HG02588 (cell line): ENCODE data around the gene NPR1.
A peak's percentile ranks its signal among the peaks of the same experiment; 100 is the strongest.
"Not testable (repeated sequence)": the region's sequence is repeated elsewhere in the genome, so short reads cannot be mapped to it uniquely, and the experiment has no call there.

Experiments
- ATAC-seq: cut with Tn5 transposase; IDR thresholded peaks from one replicate; pipeline ENCODE4 v1.9.1; 2021; ENCODE audit warnings: mild to moderate bottlenecking, moderate library complexity; ENCODE audit not compliant: unreplicated experiment

NPR1 gene

DNA sequence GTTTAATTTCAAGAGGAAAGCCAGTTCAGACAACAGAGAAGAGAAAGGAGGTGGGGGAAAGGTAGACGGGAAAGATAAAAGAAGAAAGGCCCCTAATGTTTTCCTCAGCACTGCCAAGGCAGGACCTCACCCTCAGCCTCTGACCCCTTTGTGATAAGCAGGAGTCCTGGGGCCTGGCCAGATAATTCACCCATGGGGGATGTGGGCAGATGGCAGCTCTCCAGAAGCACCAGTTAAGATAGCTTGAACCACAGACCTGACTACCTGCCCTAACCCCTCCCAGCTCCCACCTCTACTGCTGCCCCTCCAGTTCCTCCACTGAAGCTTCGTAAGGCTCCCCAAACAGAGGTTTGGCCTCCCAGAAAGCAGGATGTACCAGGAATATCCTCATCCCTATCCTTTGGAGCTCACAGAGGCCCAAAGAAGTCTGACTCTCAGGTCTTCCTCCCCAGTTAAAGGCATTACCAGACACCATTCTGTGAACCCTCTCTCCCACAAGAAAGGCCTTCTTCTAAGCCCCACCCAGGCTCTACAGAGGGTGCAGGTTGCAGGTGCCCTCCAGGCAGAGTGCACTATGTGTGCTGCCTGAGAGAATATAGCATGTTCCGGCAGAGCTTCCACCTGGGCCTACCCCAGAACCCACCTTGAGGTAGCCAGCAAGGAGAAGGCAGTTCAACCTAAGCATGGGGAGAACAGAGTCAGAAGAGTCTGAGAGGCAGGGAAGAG lies 29.2 kb upstream of the NPR1 start:
- no peak for ATAC-seq

DNA sequence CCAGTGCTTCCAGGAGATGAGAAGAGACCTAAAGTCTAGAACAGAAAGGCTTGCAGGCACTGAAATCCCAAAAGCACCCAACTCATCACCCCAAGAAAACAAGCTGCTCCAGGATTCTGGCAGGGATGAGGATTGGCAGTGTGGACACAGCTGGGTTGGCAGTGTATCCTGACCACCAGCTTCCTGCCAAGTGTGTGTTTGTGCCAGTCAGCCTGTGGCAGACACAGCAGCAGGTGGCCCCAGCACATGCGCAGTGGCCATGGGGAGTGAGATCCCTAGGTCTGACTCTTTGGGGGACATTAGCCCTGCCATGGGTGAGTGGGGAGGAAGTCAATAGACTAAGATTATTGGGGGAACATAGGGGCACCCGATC lies 28.6 kb upstream of the NPR1 start:
- ATAC-seq: no peak

DNA sequence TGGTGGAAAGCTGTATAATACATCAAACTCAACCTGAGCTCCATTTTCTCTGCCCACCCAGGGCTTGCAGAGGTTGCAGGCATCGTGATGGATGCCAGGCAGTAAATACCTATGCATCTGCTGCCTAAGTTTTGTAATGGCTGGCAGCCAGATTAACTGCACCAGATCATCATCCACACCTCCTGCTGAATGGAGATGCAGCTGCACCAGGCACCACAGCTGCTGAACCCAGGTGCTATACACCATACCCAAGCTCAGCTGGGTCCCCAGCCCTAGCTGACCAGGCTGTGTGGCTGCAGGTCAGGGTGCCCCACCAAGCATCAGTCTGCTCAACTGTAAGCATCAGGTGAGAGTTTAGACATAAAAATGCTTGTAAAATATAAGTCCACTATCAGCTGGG lies 26.7 kb upstream of the NPR1 start:
- no peak for ATAC-seq

DNA sequence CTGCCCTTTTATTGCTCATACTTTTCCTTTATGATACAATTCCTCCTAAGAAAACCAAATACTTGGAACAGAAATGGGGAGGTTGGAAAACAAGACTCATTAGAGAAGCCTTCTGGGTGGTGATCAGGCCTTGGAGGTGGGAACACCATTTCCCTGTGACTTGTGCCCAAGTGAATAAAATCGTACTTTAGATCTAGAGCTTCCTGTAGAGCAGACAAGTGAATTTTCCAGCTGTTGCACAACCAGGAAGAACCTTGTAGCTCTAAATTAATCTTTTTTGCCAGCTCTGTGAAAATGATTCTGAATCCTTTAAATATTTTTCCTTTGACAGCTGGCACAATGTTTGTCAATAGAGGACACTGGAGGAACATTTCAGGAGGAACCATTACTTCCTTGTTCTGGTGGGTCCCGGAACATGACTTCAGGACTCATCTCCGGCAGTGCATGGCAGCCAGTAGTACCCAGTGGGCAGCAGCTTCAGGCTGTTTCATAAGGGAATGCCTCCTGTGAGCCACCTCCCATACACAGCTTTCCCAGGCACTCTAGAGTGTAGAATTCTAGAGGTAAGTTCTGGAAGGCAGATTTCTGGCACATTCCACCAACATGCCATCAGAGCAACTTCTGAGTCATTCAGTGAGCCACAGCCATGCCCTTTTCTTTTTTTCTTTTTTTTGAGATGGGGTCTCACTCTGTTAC lies 25.5 kb upstream of the NPR1 start:
- no peak for ATAC-seq

DNA sequence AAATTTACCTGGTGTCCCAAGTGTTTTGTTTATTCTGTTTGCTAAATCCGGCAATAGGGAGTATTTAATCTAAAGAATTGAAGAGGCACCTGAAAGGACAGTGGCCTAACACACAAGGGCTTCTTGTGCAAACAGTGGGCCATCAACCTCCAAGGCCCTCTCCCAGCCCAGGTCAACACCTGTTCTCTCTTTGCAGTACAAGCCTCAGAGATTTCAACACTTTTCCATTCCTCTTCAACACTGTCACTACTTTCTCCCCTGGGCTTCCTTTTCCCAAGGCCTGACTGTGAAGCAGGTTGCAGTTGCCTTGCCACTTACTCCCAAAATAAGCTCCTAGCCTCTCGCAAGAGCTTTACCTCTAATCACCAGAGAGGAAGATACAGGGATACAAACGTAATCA lies 23.2 kb upstream of the NPR1 start:
- ATAC-seq: no peak

DNA sequence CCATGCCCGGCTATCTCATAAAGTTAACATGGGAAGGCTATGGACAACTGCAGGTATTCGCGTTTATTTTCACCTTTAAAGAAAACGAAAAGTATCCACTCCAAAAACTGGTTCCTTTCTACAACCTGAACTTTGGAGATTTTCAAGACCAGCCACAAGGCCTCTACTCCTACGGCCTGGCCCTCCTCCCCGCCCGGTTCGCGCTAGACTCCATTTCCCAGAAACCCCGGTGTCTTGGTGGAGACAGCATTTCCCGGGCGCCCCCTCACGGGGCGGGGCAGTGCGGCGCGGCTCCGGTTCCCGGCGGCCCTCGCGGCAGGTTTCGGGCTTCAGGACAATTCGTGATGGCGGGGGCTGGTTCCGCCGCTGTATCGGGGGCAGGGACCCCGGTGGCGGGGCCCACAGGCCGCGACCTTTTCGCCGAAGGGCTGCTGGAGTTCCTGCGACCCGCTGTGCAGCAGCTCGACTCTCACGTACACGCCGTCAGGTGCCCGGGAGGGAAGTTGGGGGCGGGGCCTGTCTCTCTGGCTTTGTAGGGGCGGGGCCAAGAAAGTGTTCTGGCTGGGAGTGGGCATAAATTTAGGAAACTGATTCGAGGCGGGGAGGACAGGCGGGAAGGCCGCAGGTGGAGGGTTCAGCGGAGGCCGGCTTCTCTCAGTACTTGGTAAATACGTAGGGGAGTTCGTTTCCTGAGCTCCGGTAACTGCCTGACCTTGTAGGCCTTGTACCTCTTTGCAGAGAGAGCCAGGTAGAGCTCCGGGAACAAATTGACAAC lies 19.9 kb upstream of the NPR1 start, which contains the start of gene SNAPIN:
Gene SNAPIN, plus strand, starts transcription at position 304 of the 775 bp plus-strand sequence. Its CDS starts 41 bp downstream, at position 345.
- ATAC-seq: peak; percentile 88

DNA sequence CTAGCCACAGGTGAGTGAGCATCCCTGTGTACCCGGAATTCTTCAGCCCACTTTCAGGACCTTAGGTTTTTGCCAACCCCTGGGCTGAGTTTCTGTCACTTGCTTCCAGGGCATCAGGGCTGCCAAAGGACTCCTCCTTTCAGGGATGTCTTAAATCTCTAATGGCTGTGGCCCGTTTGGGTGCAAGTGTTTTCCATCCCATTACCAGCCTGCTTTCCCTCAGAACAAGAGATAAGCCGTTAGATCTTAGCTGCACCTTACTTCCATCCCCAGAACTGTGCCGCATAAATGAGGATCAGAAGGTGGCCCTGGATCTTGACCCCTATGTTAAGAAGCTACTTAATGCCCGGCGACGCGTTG lies 19.3 kb upstream of the NPR1 start:
- ATAC-seq: no peak

DNA sequence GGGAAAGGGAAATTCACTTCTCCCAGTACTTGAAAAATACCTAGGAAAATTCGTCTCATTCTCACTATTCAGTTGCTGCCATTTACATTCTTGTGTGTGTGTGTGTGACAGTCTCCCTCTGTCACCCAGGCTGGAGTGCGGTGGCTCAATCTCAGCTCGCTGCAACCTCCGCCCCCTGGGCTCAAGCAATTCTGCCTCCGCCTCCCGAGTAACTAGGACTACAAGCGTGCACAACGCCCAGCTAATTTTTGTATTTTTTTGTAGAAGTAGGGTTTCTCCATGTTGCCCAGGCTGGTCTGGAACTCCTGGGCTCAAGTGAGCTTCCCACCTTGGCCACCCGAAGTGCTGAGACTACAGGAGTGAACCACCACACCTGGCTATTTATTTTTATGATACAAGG lies 18.8 kb upstream of the NPR1 start:
- ATAC-seq: no peak

DNA sequence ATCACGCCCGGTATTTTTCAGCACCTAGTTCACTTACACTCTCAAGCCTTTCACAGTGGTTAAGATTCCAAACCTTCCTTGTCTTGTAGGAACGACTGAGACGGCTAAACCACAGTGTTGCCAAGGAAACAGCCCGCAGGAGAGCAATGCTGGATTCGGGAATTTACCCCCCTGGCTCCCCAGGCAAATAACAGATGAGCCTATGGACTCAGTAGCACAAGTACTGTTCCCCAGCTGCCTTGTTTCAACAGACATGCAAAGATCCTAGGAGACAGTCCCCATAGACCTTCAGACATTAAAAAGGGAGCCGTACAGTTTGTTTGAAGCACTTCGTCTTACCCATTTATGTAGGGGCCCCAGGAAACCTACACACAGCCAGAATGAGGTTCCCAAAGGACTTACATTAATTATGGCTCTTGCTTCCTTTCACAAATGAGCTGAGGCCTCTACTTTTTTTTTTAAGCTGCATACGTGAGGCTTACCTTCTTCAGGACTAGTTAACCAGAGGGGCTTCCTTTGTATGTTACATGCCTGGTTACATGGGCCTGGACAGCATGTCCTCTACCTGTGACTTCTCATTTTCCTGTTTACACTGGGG lies 17.3 kb upstream of the NPR1 start:
- no peak for ATAC-seq

DNA sequence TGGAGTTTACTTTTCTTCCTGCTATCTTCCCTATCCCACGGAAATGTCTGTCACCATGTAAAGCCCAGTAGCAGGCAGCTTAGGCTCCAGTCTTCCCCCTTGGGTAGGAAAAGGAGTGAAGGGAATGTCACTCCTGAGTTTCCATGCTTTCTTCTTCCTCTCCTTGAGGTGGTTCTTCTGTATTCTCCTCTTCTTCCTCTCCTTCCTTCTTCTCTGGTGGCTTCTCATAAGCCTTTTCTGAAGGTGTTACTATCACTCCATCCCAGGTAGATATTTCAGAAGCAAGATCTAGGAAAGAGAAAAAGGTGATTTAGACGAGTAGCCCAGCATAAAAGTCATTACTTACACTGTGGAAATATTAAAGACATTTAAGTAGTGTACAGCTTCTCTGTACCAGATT lies 16.2 kb upstream of the NPR1 start:
- ATAC-seq: no peak

DNA sequence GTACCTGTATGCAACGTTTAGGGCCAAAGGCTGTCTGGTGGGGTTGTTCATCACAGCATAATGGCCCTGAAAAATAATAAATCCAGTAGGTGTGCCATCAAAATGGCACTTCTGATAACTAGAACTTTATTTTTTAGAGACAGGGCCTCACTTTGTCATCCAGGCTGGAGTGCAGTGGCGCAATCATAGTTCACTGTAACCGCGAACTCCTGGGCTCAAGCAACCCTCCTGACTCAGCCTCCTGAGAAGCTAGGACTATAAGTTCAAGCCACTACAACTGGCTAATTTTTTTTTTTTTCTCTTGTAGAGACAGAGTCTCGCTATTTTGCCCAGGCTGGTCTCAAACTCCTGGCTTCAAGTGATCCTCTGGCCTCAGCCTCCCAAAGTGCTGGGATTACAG lies 15.3 kb upstream of the NPR1 start:
- no peak for ATAC-seq

DNA sequence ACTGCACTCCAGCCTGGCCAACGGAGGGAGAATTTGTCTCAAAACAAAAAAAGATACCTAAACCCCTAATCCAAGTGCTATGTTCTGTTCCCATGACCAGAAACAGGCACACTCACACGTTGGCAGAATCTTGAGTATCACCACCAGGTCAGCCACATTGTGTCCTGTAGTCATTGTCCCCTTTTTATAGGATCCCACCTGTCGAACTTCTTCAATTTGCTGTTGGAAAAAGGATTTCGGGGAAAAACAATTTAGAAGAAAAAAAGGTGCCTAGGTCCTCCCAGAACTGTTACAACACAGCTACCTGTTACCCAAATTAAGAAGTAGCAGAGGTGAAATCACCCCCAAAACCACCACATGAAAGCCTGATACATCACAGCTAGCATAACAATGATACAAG lies 11.0 kb upstream of the NPR1 start:
- ATAC-seq: no peak

DNA sequence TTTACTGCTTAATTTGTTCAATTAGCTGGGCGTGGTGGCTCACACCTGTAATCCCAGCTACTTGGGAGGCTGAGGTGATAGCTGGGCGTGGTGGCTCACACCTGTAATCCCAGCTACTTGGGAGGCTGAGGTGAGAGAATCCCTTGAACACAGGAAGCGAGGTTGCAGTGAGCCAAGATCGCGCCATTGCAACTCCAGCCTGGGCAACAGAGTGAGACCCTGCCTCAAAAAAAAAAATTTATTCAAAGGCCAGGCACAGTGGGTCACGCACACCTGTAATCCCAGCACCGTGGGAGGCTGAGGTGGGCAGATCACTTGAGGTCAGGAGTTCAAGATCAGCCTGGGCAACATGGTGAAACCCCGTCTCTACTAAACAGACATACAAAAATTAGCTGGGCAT lies 9.8 kb upstream of the NPR1 start:
- ATAC-seq: not testable (repeated sequence)

DNA sequence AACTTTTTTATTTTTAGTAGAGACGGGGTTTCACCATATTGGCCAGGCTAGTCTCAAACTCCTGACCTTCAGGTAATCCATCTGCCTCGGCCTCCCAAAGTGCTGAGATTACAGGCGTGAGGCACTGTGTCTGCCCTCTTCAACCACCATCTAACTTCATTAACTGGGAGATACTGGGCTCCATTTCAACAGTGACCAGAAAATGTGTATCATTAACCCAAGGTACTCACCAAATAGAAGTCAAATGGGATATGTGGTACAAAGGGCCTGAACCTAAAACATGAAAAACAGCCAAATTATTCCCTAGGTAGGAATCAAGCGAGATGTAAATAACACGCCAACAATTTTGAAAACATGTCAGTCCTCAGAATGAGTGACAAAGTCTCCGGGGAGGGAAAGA lies 8.9 kb upstream of the NPR1 start:
- no peak for ATAC-seq

DNA sequence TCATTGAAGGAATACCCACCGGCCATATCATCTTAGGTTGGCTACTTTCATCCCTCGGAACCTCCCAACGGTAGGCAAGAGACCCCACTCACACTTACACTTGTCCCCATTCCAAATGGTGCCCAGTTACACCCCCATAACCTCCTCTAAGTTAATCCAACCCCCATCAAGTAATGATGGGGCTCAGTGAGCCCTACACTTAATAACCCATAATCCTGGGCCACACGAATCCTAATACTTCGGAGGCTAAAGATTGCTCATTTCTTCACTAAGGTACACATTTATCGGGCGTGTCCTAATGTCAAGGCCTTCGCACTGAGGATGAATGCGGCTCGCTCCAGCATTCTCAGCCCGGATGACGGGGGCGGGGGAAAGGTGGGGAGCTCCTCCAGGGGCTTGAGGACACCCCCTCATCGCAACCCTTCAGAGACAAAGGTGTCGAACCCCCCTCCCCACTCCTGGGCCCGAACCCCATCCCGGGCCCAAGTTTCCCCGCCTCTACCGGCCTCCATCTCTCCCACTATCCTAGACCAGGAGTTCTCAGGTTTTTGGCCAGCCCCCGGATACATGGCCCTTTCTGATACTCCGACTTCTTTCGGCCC lies 8.1 kb upstream of the NPR1 start:
- ATAC-seq: peak; percentile 2

DNA sequence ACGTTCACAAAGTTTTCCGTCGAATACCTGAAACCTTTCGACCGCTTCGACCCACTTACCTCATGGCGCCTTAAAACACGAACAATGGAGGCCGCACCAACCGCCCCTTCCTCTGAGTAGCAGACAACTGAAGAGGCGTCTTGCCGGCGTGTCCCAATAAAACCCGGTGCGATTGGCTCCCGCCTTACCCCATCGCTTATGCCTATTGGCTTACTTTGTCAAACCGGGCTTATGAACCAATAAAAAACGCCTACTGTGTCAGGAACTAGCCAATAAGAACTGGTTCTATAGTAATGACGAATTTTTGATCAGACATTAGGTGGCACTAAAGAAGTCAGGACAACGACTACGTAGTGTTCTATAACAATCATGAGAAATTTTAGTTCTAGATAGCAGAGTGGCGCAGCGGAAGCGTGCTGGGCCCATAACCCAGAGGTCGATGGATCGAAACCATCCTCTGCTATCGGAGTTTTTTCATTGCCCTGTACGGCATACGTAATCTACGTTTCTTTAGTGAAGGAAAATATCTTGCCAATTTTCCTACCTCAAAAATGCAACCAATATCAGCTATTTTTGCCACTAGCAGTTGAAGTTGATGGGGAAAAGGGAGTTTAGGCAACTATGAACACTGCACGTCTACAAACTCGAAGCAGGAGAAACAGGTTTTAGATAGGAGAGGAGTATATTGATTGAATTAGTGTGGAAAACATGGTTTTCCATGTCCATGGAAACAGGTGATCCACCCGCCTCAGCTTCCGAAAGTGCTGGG lies 7.4 kb upstream of the NPR1 start, which contains the start of gene ILF2:
Gene ILF2, minus strand, starts transcription at position 135 of the 769 bp plus-strand sequence. Its CDS starts 71 bp downstream, at position 64.
- ATAC-seq: peak; percentile 85

DNA sequence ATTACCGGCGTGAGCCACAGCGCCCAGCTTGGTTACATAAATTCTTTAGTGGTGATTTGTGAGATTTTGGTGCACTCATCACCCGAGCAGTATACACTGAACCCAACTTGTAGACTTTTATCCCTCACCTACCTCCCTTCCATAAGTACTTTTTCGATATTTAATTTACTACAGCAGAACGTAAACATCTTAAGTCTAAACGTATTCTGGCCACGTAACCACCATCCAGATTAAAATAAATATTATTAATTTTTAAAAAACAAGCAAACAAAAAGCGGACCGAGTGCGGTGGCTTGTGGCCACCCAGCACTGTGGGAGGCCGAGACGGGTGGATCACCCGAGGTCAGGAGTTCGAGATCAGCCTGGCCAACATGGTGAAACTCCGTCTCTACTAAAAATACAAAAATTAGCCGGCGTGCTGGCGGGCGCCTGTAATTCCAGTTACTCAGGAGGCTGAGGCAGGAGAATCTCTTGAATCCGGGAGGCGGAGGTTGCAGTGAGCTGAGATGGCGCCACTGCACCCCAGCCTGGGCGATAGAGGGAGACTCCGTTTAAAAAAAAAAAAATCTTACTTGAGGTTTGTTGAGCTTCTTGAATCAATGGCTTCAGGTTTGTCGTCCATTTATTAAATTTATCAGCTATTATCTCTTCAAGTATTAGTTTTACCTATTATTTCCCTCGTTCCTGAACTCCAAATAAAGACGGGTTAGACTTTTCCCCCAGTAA lies 6.7 kb upstream of the NPR1 start:
- not testable (repeated sequence) for ATAC-seq

DNA sequence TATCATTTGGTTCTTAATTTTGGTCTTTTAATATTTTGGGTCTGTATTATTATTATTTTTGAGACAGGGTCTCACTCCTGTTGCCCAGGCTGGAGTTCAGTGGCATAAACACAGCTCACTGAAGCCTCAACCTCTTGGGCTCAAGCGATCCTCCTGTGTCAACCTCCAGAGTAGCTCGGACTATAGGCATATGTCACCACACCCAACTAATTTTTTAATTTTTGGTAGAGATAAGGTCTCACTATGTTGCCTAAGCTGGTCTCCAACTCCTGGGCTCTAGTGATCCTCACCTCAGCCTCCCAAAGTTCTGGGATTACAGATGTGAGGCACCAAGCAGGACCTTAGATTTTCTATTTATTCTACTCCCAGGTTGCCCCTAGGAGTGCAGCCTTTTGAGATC lies 5.0 kb upstream of the NPR1 start:
- ATAC-seq: no peak

DNA sequence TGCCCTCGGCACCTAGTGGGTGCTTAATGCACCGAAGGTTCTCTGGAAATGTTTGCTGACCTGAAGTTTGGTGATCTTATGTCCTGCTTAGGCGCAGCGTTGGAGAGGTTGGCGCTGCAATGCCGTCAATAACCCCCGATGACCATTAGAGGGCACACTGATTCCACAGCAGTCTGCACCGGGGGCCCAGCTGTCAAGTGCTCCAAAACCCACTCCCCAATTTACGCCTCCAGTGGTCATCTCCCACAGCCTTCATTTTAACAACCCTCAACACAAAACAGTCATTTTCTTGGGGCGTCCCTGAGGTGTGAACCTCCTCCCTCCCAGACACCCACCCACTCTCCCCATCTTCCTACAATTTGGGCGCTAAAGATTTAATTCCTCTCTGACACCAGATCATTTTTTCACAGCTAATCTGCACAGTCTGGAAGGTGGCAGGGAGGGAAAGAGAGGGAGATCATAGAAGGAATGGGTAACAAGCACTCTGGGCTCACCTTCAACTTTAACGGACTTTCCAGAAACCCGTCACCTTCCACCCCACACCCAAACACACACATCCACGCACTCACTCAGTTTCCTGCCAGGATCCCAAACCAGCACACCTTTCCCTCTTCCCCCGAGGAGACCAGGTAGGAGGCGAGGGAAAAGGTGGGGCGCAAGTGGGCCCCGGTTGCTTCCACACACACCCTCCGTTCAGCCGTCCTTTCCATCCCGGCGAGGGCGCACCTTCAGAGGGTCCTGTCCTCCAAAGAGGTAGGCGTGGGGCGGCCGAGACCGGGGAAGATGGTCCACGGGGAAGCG lies 570 bp upstream of the NPR1 start:
- no peak for ATAC-seq
